Measurements from ENCODE around the gene MTIF3.

The MTIF3 gene

DNA sequence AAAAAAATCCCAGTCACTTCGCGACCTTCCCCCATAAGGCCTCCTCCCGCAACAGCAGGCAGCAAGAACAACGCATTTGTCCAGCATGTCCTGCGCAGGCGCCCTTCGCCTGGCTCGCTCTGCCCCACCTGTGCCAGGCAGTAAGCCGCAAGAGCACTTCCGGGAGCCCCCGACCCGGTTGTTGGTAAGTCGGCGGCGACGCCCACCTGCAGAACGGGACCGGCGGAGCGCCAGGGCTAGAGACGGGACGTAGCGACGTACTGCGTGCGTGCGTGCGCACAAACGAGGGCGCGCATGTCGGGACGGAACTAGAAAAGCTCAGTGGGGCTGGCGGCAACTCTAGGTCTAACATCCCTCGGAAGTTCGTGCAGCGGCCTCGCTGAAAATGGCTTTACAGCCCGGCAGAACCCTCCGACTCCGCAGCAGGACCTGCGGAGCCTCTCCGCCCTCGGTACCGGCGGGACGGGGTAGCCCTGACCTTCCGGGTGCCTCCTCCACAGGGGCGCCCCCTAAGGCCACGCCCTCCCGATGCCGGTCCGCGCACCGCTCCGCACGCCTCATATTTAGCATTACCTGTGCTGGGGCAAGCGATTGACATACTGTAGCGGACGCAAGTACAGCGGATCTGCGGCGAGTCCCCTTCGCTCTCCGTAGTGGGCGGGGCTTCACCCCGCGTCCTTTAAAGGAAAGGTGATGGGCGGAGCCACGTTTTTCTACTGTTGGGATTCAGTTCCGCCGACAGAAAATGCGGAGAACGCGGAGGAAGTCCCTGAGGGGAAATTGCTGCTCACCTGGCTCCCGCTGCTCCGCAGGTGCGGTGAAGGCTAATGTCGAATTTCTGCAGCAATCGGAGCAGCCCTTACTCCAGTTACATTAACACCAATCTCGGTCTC is at the start of gene MTIF3:
Gene MTIF3 (minus strand): TSS at position 629 of the 893 bp plus-strand sequence. CDS start 10,116 bp downstream, outside the sequence.
- DNase-seq (ENCODE audit: low spot score) = peak; percentile 94
- in situ Hi-C loops (cut with MboI; ENCODE audit: low sequenced_read_pairs, unreplicated experiment) = no loop called here
- no peak for TF ChIP-seq CTCF (IDR thresholded peaks at IDR 0.05; ENCODE audit: borderline replicate concordance, control extremely low read depth, extremely low read depth, insufficient read depth, missing control alignments)

GRCh38 chr13:27497563-27498230 is 47.3 kb upstream of the MTIF3 start:
- no peak for DNase-seq (ENCODE audit: low spot score)
- TF ChIP-seq CTCF (IDR thresholded peaks at IDR 0.05; ENCODE audit: borderline replicate concordance, control extremely low read depth, extremely low read depth, insufficient read depth, missing control alignments) = no peak
- in situ Hi-C loops (cut with MboI; ENCODE audit: low sequenced_read_pairs, unreplicated experiment) = no loop called here

DNA sequence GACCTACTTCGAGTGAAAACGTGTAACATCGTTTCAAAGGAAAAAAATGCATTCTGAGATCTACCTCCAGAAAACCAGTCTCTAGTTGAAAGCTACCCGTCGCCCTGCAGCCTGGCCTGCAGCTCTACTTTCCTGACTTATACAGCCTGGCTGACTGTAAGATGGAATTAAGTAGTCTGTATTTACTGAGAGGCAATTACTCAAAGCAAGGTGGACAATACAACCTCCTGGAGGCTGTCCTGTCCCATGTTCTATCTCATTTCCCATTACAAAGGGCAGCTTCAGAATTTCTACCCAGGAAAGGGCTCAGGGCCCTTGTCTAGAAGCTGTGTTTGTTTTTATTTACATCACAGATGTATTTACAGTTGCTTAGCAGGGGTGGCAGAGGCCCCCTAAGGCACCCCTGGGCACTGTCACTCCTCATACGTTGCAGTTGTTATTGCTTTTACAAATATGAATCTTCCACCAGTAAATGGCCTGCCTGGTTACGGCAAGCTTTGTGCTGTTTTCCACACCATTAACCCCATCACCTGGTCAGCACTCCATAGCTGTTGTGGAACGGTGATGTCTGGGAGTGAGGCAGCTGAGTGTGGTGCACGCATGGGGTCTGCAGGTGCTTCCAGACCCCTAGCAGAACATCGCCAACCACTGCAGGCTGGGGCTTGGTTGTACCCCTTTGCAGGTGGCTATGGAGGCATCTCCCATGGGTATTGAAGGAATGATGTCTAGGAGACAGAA is 46.3 kb upstream of the MTIF3 start:
- in situ Hi-C loops (cut with MboI; ENCODE audit: low sequenced_read_pairs, unreplicated experiment) = no loop called here
- TF ChIP-seq CTCF (IDR thresholded peaks at IDR 0.05; ENCODE audit: borderline replicate concordance, control extremely low read depth, extremely low read depth, insufficient read depth, missing control alignments) = no peak
- no peak for DNase-seq (ENCODE audit: low spot score)

DNA sequence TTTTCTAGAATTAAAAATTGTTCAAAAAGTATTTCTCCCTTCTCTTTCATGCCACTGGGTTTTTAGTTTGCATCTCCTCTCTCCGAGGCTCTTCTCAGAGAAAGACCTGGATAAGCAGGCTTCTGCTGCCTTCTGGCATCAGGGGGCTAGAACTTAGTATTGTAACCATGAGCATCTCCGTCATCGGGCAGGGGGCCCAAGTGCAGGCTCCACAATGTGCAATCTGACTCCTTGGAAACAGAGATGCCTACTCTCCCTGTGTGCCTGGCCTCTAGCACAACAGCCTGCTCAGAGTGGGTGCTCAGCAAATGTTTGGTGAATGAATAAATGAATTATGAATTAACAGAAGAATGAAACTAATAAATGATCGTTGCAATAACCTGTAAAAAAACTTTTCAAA is 45.6 kb upstream of the MTIF3 start:
- no peak for TF ChIP-seq CTCF (IDR thresholded peaks at IDR 0.05; ENCODE audit: borderline replicate concordance, control extremely low read depth, extremely low read depth, insufficient read depth, missing control alignments)
- in situ Hi-C loops (cut with MboI; ENCODE audit: low sequenced_read_pairs, unreplicated experiment) = no loop called here
- no peak for DNase-seq (ENCODE audit: low spot score)

DNA sequence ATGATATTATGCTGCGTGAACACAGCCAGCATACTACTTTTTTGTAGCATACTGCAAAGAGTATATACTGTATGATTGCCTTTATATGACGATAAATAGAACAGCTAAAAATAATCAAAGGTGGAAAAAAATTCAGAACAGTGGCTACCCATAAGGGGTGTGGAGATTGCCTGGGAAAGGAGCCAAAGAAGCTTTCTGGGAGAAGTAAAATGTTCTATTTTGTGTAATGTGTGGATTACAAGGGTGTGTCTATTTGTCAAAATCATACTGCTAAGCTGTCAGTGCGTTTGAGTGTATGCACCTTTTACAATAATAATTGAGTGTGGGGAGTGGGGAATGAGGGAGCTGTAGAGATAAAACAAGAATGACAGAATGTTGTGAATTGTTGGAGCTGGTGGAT is 45.2 kb upstream of the MTIF3 start:
- in situ Hi-C loops (cut with MboI; ENCODE audit: low sequenced_read_pairs, unreplicated experiment) = no loop called here
- no peak for TF ChIP-seq CTCF (IDR thresholded peaks at IDR 0.05; ENCODE audit: borderline replicate concordance, control extremely low read depth, extremely low read depth, insufficient read depth, missing control alignments)
- DNase-seq (ENCODE audit: low spot score) = no peak

DNA sequence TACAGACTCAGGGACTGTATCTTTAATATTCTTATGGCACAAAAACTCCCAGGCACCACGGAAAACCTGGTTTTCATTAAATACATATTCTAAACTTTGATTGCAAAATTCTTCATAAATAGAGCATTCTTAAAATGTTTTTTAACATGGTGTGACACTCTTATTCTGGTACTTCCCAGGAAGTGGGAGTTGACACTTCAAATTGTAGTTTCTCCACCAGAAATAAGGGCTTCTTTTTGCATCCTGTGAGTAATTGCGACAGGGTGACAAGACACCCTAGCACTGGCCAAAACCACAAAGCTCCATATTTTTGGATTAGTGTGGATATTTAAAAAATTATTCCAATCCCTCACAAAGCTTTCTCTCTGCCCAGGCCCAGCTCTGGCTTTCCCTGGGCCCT is 43.6 kb upstream of the MTIF3 start:
- in situ Hi-C loops (cut with MboI; ENCODE audit: low sequenced_read_pairs, unreplicated experiment) = no loop called here
- no peak for TF ChIP-seq CTCF (IDR thresholded peaks at IDR 0.05; ENCODE audit: borderline replicate concordance, control extremely low read depth, extremely low read depth, insufficient read depth, missing control alignments)
- no peak for DNase-seq (ENCODE audit: low spot score)

Measured in GM13976 (cell line).